WTC11 (cell line): ENCODE data around the gene HOXA13. TPM values are rescaled to one million over a fixed set of nuclear protein-coding genes. Genes with fewer than 3 reads are reported as not detected.

ENCODE experiments used
- ATAC-seq: fragments of 200-7000 bp; cut with Tn5 transposase; 2 replicates; pipeline ENCODE4 v1.10.0; 2021; ENCODE audit warnings: mild to moderate bottlenecking, moderate library complexity
- CTCF ChIA-PET: fragments of 300-600 bp; sonication (Branson Sonifier 250); formaldehyde crosslinking; loops from one replicate; lab custom pipeline; 2021; ENCODE audit warnings: antibody characterized with exemption; lab: Charles Lee
- POLR2A ChIA-PET: fragments of 350-600 bp; sonication (Branson Sonifier 250); formaldehyde crosslinking; loops from one replicate; lab custom pipeline; 2021; ENCODE audit warnings: antibody characterized with exemption; lab: Charles Lee
- DNase-seq: peaks from one replicate; pipeline ENCODE4 v3.0.0; 2021; ENCODE audit warnings: low spot score
- H3K27ac Mint-ChIP-seq: 2 replicates; pipeline ENCODE4 v1.8.0; 2021; ENCODE audit warnings: mixed read lengths
- H3K27me3 Mint-ChIP-seq: 2 replicates; pipeline ENCODE4 v1.8.0; 2021; ENCODE audit warnings: low read depth, mild to moderate bottlenecking, moderate library complexity, mixed read lengths
- H3K36me3 Mint-ChIP-seq: 2 replicates; pipeline ENCODE4 v1.8.0; 2021; ENCODE audit warnings: mixed read lengths
- H3K4me1 Mint-ChIP-seq: 2 replicates; pipeline ENCODE4 v1.8.0; 2022; ENCODE audit warnings: mixed read lengths
- H3K4me3 Mint-ChIP-seq: 2 replicates; pipeline ENCODE4 v1.8.0; 2021; ENCODE audit warnings: mild to moderate bottlenecking, moderate library complexity, mixed read lengths
- H3K9me3 Mint-ChIP-seq: 2 replicates; pipeline ENCODE4 v1.8.0; 2021; ENCODE audit warnings: mixed read lengths
- AFF4 ChIP-seq: sonication (generic); formaldehyde crosslinking; IDR thresholded peaks from 2 replicates; pipeline ENCODE4 v1.8.1; 2023; ENCODE audit warnings: mild to moderate bottlenecking, missing genetic modification reagents, borderline replicate concordance
- E2F5 ChIP-seq: sonication (generic); formaldehyde crosslinking; IDR thresholded peaks from 2 replicates; pipeline ENCODE4 v1.8.1; 2022; ENCODE audit warnings: mild to moderate bottlenecking, moderate library complexity, missing genetic modification reagents
- ETV6 ChIP-seq: sonication (generic); formaldehyde crosslinking; IDR thresholded peaks from 2 replicates; pipeline ENCODE4 v1.8.1; 2022; ENCODE audit warnings: mild to moderate bottlenecking, missing genetic modification reagents
- IRF1 ChIP-seq: sonication (generic); formaldehyde crosslinking; IDR thresholded peaks from 2 replicates; pipeline ENCODE4 v1.8.0; 2023; ENCODE audit warnings: missing genetic modification reagents
- NFE2L1 ChIP-seq: sonication (generic); formaldehyde crosslinking; IDR thresholded peaks from 2 replicates; pipeline ENCODE4 v1.8.1; 2023; ENCODE audit warnings: missing genetic modification reagents
- NR3C1 ChIP-seq: sonication (generic); formaldehyde crosslinking; conservative IDR thresholded peaks from 2 replicates; pipeline ENCODE4 v1.8.1; 2023; ENCODE audit warnings: low read depth, mild to moderate bottlenecking, missing genetic modification reagents
- PREB ChIP-seq: sonication (generic); formaldehyde crosslinking; IDR thresholded peaks from 2 replicates; pipeline ENCODE4 v1.8.1; 2022; ENCODE audit warnings: mild to moderate bottlenecking, missing genetic modification reagents, moderate library complexity, borderline replicate concordance
- SOX15 ChIP-seq: fragments of 250-450 bp; sonication (Bioruptor Pico); IDR thresholded peaks from 2 replicates; pipeline ENCODE4 v1.9.0; 2021; ENCODE audit warnings: mild to moderate bottlenecking
- USF2 ChIP-seq: sonication (generic); formaldehyde crosslinking; IDR thresholded peaks from 2 replicates; pipeline ENCODE4 v1.8.1; 2023; ENCODE audit warnings: mild to moderate bottlenecking, missing genetic modification reagents, moderate library complexity
- ZBTB43 ChIP-seq: sonication (generic); formaldehyde crosslinking; IDR thresholded peaks from 2 replicates; pipeline ENCODE4 v1.8.1; 2023; ENCODE audit warnings: mild to moderate bottlenecking, missing genetic modification reagents
- ZNF425 ChIP-seq: fragments of 250-450 bp; sonication (Bioruptor Pico); conservative IDR thresholded peaks from 2 replicates; pipeline ENCODE4 v1.9.0; 2021; ENCODE audit warnings: mild to moderate bottlenecking
- ZNF512 ChIP-seq: sonication (generic); formaldehyde crosslinking; IDR thresholded peaks from 2 replicates; pipeline ENCODE4 v1.8.1; 2022; ENCODE audit warnings: missing genetic modification reagents, borderline replicate concordance
- ZNF671 ChIP-seq: fragments of 250-450 bp; sonication (Bioruptor Pico); IDR thresholded peaks from 2 replicates; pipeline ENCODE4 v1.8.0; 2021; ENCODE audit warnings: mild to moderate bottlenecking
- total RNA-seq: library from RNA; stranded (reverse); gene quantifications from 3 replicates; pipeline ENCODE4 v1.2.3, GENCODE V29; 2021

HOXA13 gene
- total RNA-seq, 1 experiment from 2014 or later = not detected

- Mint-ChIP-seq H3K27me3 (peaks cover 97% of the 10 kb centered on the region), H3K9me3 (no peaks in the 10 kb centered on the region), H3K4me1 (peaks cover 10% of the 10 kb centered on the region), H3K27ac (no peak overlapping the region), H3K4me3 (no peak overlapping the region), H3K36me3 (no peaks in the 10 kb centered on the region)
- ChIA-PET CTCF (interaction anchor here (0.5 to 4.2 kb wide), 5 partner anchors 16 to 806 kb away, joined by 3 to 32 read pairs (median 7); no protein-coding TSS in a partner anchor), POLR2A (no interaction called here)
- ATAC-seq (no peak), DNase-seq (no peak)
- TF ChIP-seq SOX15 (CRISPR knock-in tag) (no peak), NFE2L1 (CRISPR knock-in tag) (no peak), ZBTB43 (no peak), ETV6 (CRISPR knock-in tag) (no peak), NR3C1 (CRISPR knock-in tag) (no peak), PREB (CRISPR knock-in tag) (no peak), E2F5 (no peak), IRF1 (CRISPR knock-in tag) (no peak), ZNF512 (CRISPR knock-in tag) (no peak), AFF4 (CRISPR knock-in tag) (no peak), USF2 (no peak), ZNF425 (no peak), ZNF671 (no peak)
Measured at GRCh38 chr7:27194686-27195379, 5.1 kb downstream of the HOXA13 start.
